ENCODE results near the gene PITPNM1.
"Not testable (repeated sequence)": the region's sequence is repeated elsewhere in the genome, so short reads cannot be mapped to it uniquely, and the experiment has no call there.

The PITPNM1 gene

GRCh38 chr11:67504950-67505581, at the start of gene PITPNM1:
Gene PITPNM1 (minus strand): TSS chr11:67505363. CDS start chr11:67504180, 1,183 bp downstream.
- FAIRE-seq, result no peak

GRCh38 chr11:67551697-67552096, 46.5 kb upstream of the PITPNM1 start:
- not testable (repeated sequence) for FAIRE-seq

- FAIRE-seq, result no peak
Measured at GRCh38 chr11:67551127-67551526, 46.0 kb upstream of the PITPNM1 start.

- no peak for FAIRE-seq
Measured at GRCh38 chr11:67548555-67549110, 43.5 kb upstream of the PITPNM1 start.

- FAIRE-seq, result not testable (repeated sequence)
Measured at GRCh38 chr11:67548112-67548511, 42.9 kb upstream of the PITPNM1 start.

- no peak for FAIRE-seq
Measured at GRCh38 chr11:67545280-67545679, 40.1 kb upstream of the PITPNM1 start.

GRCh38 chr11:67544616-67545242, 39.6 kb upstream of the PITPNM1 start:
- FAIRE-seq, result no peak

GRCh38 chr11:67543585-67543984, 38.4 kb upstream of the PITPNM1 start:
- FAIRE-seq, result no peak

- FAIRE-seq, result no peak
Measured at GRCh38 chr11:67542971-67543370, 37.8 kb upstream of the PITPNM1 start.

- no peak for FAIRE-seq
Measured at GRCh38 chr11:67542169-67542568, 37.0 kb upstream of the PITPNM1 start.

- no peak for FAIRE-seq
Measured at GRCh38 chr11:67541198-67541597, 36.0 kb upstream of the PITPNM1 start.

GRCh38 chr11:67539550-67539949, 34.4 kb upstream of the PITPNM1 start:
- FAIRE-seq, result no peak

GRCh38 chr11:67538823-67539505, 33.8 kb upstream of the PITPNM1 start:
- FAIRE-seq, result no peak

GRCh38 chr11:67538306-67538705, 33.1 kb upstream of the PITPNM1 start:
- FAIRE-seq, result no peak

GRCh38 chr11:67535561-67535960, 30.4 kb upstream of the PITPNM1 start:
- FAIRE-seq, result no peak

- FAIRE-seq, result no peak
Measured at GRCh38 chr11:67534070-67534679, 29.0 kb upstream of the PITPNM1 start.

- FAIRE-seq, result no peak
Measured at GRCh38 chr11:67532889-67533288, 27.7 kb upstream of the PITPNM1 start.

- FAIRE-seq, result no peak
Measured at GRCh38 chr11:67530282-67530592, 25.1 kb upstream of the PITPNM1 start.

- FAIRE-seq, result no peak
Measured at GRCh38 chr11:67528376-67528775, 23.2 kb upstream of the PITPNM1 start.

GRCh38 chr11:67525275-67525976, 20.3 kb upstream of the PITPNM1 start:
- no peak for FAIRE-seq

- no peak for FAIRE-seq
Measured at GRCh38 chr11:67524480-67524808, 19.3 kb upstream of the PITPNM1 start.

GRCh38 chr11:67523556-67524479, 18.7 kb upstream of the PITPNM1 start:
- FAIRE-seq, result no peak
